Naive B cell (primary cell): Measurements from ENCODE around the gene NDUFS8. TPM values are rescaled to one million over a fixed set of nuclear protein-coding genes. Genes with fewer than 3 reads are reported as not detected.
"Not testable (repeated sequence)": the region's sequence is repeated elsewhere in the genome, so short reads cannot be mapped to it uniquely, and the experiment has no call there.

Source experiments
- ATAC-seq, 2 donors: fragments of 150-1000 bp; cut with Tn5 transposase; 2 replicates each; pipeline ENCODE4 v1.10.0; 2021; ENCODE audit warnings: low read depth in 2 of 2, mild to moderate bottlenecking in 2 of 2, moderate library complexity in 2 of 2
- DNase-seq: peaks from one replicate; pipeline ENCODE4 v3.0.0; 2022
- H3K27ac Mint-ChIP-seq, 6 donors: one replicate each; pipeline ENCODE4 v1.8.0; 2020 to 2022; ENCODE audit warnings: mild to moderate bottlenecking in 6 of 6, mixed read lengths in 6 of 6, moderate library complexity in 5 of 6, inconsistent platforms in 2 of 6
- H3K27me3 Mint-ChIP-seq, 3 donors: one replicate each; pipeline ENCODE4 v1.8.0; 2021 to 2022; ENCODE audit warnings: mixed read lengths in 3 of 3, mild to moderate bottlenecking in 1 of 3
- H3K36me3 Mint-ChIP-seq, 2 donors: one replicate each; pipeline ENCODE4 v1.8.0; 2020 to 2022; ENCODE audit warnings: mixed read lengths in 2 of 2, inconsistent platforms in 1 of 2, mild to moderate bottlenecking in 1 of 2
- H3K4me1 Mint-ChIP-seq, 3 donors: one replicate each; pipeline ENCODE4 v1.8.0; 2020 to 2022; ENCODE audit warnings: mixed read lengths in 3 of 3, inconsistent platforms in 1 of 3, mild to moderate bottlenecking in 1 of 3, moderate library complexity in 1 of 3
- H3K4me3 Mint-ChIP-seq, 8 donors: one replicate each; pipeline ENCODE4 v1.8.0; 2020 to 2022; ENCODE audit warnings: mild to moderate bottlenecking in 8 of 8, mixed read lengths in 8 of 8, moderate library complexity in 8 of 8, inconsistent platforms in 2 of 8
- H3K9me3 Mint-ChIP-seq, 7 donors: one replicate each; pipeline ENCODE4 v1.8.0; 2020 to 2022; ENCODE audit warnings: mixed read lengths in 7 of 7, mild to moderate bottlenecking in 5 of 7, inconsistent platforms in 2 of 7, moderate library complexity in 1 of 7
- polyA plus RNA-seq, 6 donors: library from polyadenylated mRNA; unstranded; fragments of 300-500 nt; fragmentation: Illumina TruSeq; gene quantifications; one replicate each; pipeline ENCODE4 v1.2.3, GENCODE V29; 2021; ENCODE audit warnings: low read depth in 6 of 6

NDUFS8 gene
- 100 to 1,000 TPM; 110 to 130 (median 119) TPM for polyA plus RNA-seq

GRCh38 chr11:68030318-68031143 is at the start of gene NDUFS8:
Gene NDUFS8 (plus strand): TSS chr11:68030681. CDS start chr11:68032152, 1,471 bp downstream.
- H3K36me3 Mint-ChIP-seq: no peaks in the 10 kb centered on the region
- H3K9me3 Mint-ChIP-seq: no peaks in the 10 kb centered on the region
- peak; percentile 95 to 98 for ATAC-seq
- peak; percentile 97 for DNase-seq
- peak within 1 kb of the TSS; percentile 87 to 97 (median 88) for H3K27ac Mint-ChIP-seq
- H3K4me3 Mint-ChIP-seq: peak within 1 kb of the TSS; percentile 90 to 100 (median 98)
- H3K4me1 Mint-ChIP-seq: peaks cover 22 to 27% (median 26%) of the 10 kb centered on the region in 3 donors
- H3K27me3 Mint-ChIP-seq: peaks cover 0 to 5% (median 0%) of the 10 kb centered on the region in 3 donors

GRCh38 chr11:67981226-67981625 is 49.3 kb upstream of the NDUFS8 start:
- H3K4me3 Mint-ChIP-seq, DNase-seq, H3K36me3 Mint-ChIP-seq, H3K27ac Mint-ChIP-seq, ATAC-seq, H3K4me1 Mint-ChIP-seq, H3K9me3 Mint-ChIP-seq: not testable (repeated sequence)
- peaks cover 15 to 23% (median 15%) of the 10 kb centered on the region in 3 donors for H3K27me3 Mint-ChIP-seq

DNA sequence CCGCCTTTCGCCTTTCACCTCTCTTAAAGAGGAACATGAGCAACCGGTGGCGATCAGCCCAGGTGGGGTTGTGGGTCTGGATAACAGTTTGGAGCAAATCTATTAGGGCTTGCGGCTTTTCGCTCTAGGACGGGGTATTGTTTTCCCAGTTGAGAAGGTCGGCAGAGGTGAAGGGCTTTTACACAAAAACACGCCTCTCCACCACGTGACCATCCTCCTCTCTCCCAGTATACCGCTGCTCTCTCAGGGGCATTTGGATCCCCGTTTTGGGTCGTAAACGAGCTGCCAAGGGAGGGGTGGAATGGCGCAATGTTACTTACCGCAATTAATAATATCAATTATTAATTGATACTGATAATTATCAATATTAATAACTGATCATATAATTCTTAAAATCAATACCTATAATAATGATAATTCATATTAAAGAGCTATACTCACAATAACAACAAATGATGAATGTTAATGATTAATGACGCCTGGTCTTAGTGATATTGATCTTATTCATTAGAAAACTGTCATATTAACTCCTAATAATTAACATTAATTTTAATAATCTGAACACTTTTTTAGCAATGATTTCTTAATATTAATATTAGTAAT is 48.1 kb upstream of the NDUFS8 start:
- not testable (repeated sequence) for ATAC-seq, H3K27ac Mint-ChIP-seq, H3K9me3 Mint-ChIP-seq, H3K36me3 Mint-ChIP-seq, H3K4me1 Mint-ChIP-seq, DNase-seq, H3K4me3 Mint-ChIP-seq
- H3K27me3 Mint-ChIP-seq: peaks cover 6 to 18% (median 11%) of the 10 kb centered on the region in 3 donors

GRCh38 chr11:67983951-67984350 is 46.5 kb upstream of the NDUFS8 start:
- H3K27me3 Mint-ChIP-seq: peaks cover 0 to 7% (median 5%) of the 10 kb centered on the region in 3 donors
- peaks cover 0 to 4% (median 0%) of the 10 kb centered on the region in 3 donors for H3K4me1 Mint-ChIP-seq
- no peak overlapping the region for H3K27ac Mint-ChIP-seq
- H3K4me3 Mint-ChIP-seq: no peak overlapping the region
- no peaks in the 10 kb centered on the region for H3K9me3 Mint-ChIP-seq
- ATAC-seq: no peak
- no peak for DNase-seq
- H3K36me3 Mint-ChIP-seq: no peaks in the 10 kb centered on the region

GRCh38 chr11:67985302-67985701 is 45.2 kb upstream of the NDUFS8 start:
- H3K4me1 Mint-ChIP-seq, H3K27ac Mint-ChIP-seq, ATAC-seq, H3K27me3 Mint-ChIP-seq, H3K36me3 Mint-ChIP-seq, H3K4me3 Mint-ChIP-seq, DNase-seq, H3K9me3 Mint-ChIP-seq: not testable (repeated sequence)

- not testable (repeated sequence) for DNase-seq, H3K27me3 Mint-ChIP-seq, H3K36me3 Mint-ChIP-seq, H3K27ac Mint-ChIP-seq, H3K9me3 Mint-ChIP-seq, H3K4me3 Mint-ChIP-seq
- H3K4me1 Mint-ChIP-seq: peaks cover 19 to 27% (median 20%) of the 10 kb centered on the region in 3 donors
- ATAC-seq: peak in 1 of 2 donors; percentile 50
These were observed 39.7 kb upstream of the NDUFS8 start for GRCh38 chr11:67990546-67991346.

DNA sequence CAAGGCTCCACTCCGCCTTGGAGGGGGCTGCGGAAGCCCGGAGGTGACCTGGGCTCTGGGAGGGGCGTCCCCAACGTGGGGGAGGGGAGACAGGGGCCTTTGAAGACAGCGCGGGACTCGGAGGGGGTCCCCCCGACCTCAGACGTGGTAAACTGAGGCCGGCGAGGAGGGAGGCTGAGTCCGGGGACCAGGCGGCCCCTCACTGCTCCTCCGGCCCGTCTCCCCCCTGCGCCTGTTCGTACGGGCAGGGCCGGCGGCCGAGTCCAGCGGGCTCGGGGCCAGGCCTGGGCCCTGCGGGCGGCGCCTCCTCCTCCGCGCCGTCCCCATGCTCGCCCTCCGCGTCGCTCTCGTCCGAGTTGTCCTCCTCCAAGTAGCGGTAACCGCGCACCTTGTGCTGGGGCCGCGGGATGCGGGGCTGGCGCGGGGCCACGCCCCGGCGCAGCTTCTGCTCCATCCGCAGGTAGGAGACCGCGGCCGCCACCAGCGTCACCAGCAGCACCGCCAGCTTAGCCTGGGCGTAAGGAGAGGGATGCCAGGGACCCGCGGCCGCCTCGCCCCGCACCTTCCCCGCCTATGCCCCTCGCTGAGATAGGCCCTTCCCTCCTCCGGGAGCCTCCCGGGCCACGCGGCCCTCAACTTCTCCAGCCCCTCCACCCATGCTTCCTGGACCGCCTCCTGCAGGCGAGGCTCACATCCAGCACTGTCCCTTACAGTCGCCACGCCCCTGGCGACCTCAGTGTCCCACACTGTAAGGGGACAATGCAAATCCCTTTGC is 38.9 kb upstream of the NDUFS8 start:
- not testable (repeated sequence) for H3K27ac Mint-ChIP-seq, H3K27me3 Mint-ChIP-seq, ATAC-seq, H3K9me3 Mint-ChIP-seq, DNase-seq, H3K36me3 Mint-ChIP-seq
- H3K4me1 Mint-ChIP-seq: peaks cover 19 to 27% (median 20%) of the 10 kb centered on the region in 3 donors
- peak overlapping the region in 1 of 8 donors; percentile 35 for H3K4me3 Mint-ChIP-seq

DNA sequence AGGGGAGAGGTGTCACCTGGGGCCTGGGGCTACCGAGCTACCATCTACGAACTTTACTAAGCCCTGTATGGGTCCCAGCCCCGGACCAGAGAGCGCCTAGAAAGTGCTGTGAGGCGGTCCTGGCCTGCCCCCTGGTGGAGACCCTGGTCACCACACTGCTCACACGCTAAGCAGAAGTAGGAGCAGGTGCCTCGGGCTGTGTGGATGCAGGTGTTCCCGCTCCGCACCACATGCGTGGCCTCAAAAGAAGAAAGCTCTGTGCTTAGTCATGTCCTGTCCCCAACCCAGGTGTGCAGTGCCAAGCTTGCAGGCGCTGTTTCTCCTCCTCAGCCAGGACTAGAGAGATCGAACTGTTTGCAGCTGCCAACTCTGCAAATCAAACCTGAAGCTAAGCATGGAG is 36.7 kb upstream of the NDUFS8 start:
- not testable (repeated sequence) for H3K27me3 Mint-ChIP-seq, H3K9me3 Mint-ChIP-seq
- peaks cover 40 to 48% (median 42%) of the 10 kb centered on the region in 3 donors for H3K4me1 Mint-ChIP-seq
- H3K27ac Mint-ChIP-seq: peak overlapping the region; percentile 70 to 94 (median 86)
- H3K4me3 Mint-ChIP-seq: peak overlapping the region in 7 of 8 donors; percentile 4 to 90 (median 62)
- ATAC-seq (peak; percentile 76 to 81), DNase-seq (peak; percentile 61)
- H3K36me3 Mint-ChIP-seq: peaks cover 0 to 20% of the 10 kb centered on the region in 2 donors

DNA sequence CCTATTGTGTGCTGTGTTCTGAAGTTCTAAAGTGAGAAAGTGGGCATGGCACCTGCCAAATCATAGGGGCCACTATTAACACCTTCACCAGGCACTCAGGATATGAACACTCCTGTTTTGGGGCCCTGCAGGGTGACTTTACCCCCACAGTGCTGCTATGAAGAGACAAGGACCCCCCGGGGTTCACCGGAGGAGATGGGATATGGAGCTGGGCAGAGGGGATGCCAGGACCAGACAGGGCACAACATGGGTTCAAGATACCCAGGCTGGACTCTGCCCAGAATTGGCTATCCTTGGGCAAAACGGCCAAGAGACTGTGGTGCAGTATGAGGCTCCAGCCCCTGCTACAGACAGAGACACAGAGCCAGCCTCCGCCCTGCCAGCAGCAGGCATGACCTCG is 36.1 kb upstream of the NDUFS8 start:
- Mint-ChIP-seq H3K4me3 (peak overlapping the region in 4 of 8 donors; percentile 17 to 90 (median 66)), H3K4me1 (peaks cover 42 to 49% (median 45%) of the 10 kb centered on the region in 3 donors), H3K27ac (peak overlapping the region in 4 of 6 donors; percentile 70 to 87 (median 85)), H3K36me3 (peaks cover 0 to 20% of the 10 kb centered on the region in 2 donors)
- H3K27me3 Mint-ChIP-seq, H3K9me3 Mint-ChIP-seq, DNase-seq, ATAC-seq: not testable (repeated sequence)

DNA sequence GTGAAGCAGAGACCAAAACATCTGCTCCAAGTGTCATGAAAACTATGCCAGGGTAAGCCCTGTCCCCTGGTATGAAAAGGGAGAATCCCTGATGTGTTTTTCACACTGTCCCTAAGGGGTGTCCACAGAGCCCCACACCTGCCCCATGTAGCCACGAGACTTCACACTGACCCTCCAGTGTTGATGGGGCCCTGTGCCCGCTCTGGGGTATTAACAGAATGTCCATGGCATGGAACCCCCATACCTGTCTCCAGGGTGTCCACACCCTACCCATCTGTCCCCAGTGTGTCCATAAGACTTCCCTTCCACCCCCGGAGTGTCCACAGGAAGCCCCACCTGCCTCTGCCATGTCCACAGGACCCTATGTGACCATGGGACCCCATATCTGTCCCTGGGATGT is 35.4 kb upstream of the NDUFS8 start:
- Mint-ChIP-seq H3K36me3 (peaks cover 0 to 20% of the 10 kb centered on the region in 2 donors), H3K4me1 (peaks cover 49 to 56% (median 50%) of the 10 kb centered on the region in 3 donors), H3K27ac (peak overlapping the region in 1 of 6 donors; percentile 22)
- not testable (repeated sequence) for H3K9me3 Mint-ChIP-seq, ATAC-seq, DNase-seq, H3K27me3 Mint-ChIP-seq, H3K4me3 Mint-ChIP-seq

- not testable (repeated sequence) for H3K27me3 Mint-ChIP-seq, H3K27ac Mint-ChIP-seq, ATAC-seq, H3K4me3 Mint-ChIP-seq, DNase-seq, H3K9me3 Mint-ChIP-seq
- peaks cover 0 to 20% of the 10 kb centered on the region in 2 donors for H3K36me3 Mint-ChIP-seq
- H3K4me1 Mint-ChIP-seq: peaks cover 49 to 58% (median 50%) of the 10 kb centered on the region in 3 donors
These were observed 34.9 kb upstream of the NDUFS8 start for GRCh38 chr11:67995579-67995978.

DNA sequence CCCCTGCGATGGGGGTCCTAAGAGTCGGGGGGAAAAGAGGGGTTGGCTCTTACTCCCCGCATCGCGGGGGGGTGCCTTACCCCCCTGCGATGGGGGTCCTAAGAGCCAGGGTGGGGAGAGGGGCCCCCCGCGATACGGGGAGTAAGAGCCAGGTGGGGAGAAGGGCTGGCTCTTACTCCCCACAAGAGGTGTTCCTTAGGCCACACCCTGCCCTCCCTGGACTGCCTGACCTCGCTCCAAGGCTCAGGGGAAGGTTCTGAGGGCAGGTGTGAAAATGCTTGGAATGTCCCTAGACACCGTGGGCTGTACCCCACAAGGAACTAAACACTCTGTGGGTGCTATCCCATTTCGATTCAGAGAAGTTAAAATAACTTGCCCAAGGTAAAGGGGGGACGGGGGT is 34.4 kb upstream of the NDUFS8 start:
- Mint-ChIP-seq H3K27me3 (no peaks in the 10 kb centered on the region), H3K4me3 (peak overlapping the region in 2 of 8 donors; percentile 57 to 75), H3K27ac (peak overlapping the region in 1 of 6 donors; percentile 89), H3K9me3 (no peaks in the 10 kb centered on the region), H3K4me1 (peaks cover 49 to 55% (median 50%) of the 10 kb centered on the region in 3 donors), H3K36me3 (peaks cover 0 to 20% of the 10 kb centered on the region in 2 donors)
- DNase-seq: no peak
- no peak for ATAC-seq
